Activated CD8-positive, alpha-beta memory T cell treated with anti-CD3 and anti-CD28 coated beads for 1 hour (primary cell): Measurements from ENCODE around the gene TUT4.
A peak's percentile ranks its signal among the peaks of the same experiment; 100 is the strongest.
"Not testable (repeated sequence)": the region's sequence is repeated elsewhere in the genome, so short reads cannot be mapped to it uniquely, and the experiment has no call there.

Experiments
- DNase-seq, 2 donors: peaks; one replicate each; pipeline ENCODE4 v3.0.0-alpha.2; 2020; ENCODE audit warnings: low read depth in 1 of 2; ENCODE audit errors: extremely low read depth in 1 of 2

TUT4 gene

DNA sequence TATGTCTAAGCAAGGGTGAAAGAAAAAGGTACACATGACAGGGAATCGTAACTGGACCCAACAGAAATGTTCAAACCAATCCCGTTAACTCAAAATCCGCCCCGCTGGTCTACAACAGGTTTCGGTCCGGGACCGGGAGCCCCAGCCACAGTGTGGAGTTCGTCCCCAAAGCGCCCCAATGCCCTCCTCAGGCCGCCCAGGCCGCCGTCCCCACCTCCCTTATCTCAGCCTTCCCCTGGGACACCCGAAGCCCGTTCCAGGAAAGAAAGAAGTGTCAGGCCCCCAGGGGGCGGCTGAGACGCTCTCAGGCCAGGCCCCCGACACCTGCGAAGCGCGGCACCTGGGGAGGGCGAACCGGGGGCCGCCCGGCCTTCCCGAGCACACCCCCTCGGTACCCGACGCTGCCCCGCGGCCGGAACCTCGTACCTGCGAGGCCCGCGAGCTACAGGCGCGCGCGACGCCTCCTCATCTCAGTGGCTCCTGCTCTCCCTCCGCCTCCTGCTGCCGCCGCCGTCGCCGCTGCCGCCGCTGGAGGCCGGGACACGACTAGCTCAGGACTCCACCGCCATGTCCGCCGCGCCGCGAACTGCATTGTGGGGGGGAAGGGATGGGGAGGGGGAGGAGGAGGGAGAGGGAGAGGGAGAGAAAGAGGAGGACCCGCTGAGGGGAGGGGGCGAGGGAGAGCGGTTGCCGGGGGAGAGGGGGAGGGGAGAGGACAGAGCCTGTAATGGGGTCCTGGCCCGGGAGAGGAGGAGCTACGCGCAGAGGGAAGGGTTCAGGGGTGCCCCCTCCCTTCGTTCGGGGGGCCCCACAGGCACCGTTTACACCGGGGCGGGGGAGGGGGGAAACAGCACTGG is at the start of gene TUT4:
TSS of gene TUT4 (minus strand) at position 588 of the 857 bp plus-strand sequence. CDS start 26,812 bp downstream, outside the sequence.
- peak; percentile 46 to 55 for DNase-seq

DNA sequence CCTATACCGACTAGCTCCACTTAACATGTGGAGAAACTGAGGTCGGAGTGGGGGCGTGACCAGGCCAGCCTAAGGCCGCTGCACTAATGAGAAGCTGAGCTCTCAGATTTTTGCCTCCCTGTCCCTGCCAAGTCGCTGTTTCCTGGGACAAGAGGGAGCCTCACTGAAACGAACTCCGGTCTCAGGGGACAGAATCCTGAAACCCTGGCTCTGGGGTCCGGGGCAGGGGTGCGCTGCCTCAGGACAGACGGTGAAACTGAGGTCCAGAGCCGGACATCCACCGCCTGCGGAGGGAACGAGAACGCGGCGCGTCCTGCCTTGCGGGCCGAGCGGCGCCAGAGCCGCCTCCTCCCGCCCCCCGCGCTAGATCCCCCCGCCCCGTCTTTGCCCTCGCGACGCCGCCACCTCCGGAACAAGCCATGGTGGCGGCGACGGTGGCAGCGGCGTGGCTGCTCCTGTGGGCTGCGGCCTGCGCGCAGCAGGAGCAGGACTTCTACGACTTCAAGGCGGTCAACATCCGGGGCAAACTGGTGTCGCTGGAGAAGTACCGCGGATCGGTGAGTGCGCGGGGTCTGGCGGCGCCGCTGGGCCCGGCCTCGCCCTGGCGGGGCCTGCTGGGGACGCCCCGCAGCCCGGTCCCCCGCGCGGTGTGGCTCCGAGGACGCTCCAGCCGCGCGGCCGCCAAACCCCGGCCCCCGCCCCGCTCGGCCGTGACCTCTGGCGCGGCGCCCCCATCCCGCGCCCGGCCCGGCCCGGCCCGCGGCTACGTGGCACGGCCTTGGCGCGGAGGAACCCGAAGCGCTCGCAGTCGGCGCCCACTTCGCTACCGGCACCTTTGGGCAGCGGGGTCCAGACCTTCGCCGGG is 49.3 kb upstream of the TUT4 start, which contains the start of gene GPX7:
TSS of gene GPX7 (plus strand) at position 381 of the 865 bp plus-strand sequence. CDS start at position 420, 39 bp downstream.
- peak; percentile 16 to 37 for DNase-seq

GRCh38 chr1:52601519-52601918 is 48.6 kb upstream of the TUT4 start:
- DNase-seq = no peak

DNA sequence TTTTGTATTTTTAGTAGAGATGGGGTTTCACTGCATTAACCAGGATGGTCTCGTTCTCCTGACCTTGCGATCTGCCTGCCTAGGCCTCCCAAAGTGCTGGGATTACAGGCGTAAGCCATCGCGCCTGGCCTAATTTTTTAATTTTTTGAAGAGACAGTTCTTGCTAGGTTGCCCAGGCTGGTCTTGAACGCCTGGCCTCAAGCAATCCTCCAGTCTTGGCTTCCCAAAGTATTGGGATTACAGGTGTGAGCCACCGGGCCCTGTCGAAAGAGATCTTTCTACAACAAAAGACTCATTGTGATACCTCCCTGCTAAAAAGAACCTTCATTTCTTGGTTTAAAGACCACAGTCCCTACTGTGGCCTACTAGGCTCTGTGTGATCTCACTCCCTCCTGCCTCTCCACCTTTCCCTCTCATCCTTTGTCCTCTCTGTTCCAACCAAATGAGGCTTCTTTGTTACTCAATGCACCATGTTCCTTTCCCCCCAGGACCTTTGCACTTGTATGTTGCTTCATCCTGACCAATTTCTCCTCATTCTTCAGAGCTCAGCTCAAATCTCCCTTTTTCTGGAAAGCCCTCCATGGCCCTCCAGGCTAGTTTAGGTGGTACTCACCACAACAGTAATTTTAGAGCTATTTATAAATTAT is 47.8 kb upstream of the TUT4 start:
- DNase-seq = no peak

GRCh38 chr1:52599236-52599635 is 46.3 kb upstream of the TUT4 start:
- no peak for DNase-seq

DNA sequence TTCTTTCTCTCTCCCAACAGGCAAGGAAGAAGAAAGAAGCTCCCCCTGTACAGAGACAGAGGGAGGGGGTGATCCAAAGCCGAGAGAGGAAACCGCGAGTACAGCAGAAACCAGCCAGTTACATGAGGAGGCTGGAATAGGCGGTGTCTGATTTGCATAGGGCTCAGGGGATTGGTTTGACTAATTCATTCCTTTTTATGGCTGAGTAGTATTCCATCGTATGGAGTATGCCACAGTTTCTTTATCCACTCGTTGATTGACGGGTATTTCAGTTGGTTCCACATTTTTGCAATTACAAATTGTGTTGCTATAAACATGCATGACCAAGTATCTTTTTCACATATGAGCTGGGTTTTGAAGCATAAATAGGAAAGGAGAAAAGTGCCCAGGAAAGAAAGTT is 45.8 kb upstream of the TUT4 start:
- no peak for DNase-seq

DNA sequence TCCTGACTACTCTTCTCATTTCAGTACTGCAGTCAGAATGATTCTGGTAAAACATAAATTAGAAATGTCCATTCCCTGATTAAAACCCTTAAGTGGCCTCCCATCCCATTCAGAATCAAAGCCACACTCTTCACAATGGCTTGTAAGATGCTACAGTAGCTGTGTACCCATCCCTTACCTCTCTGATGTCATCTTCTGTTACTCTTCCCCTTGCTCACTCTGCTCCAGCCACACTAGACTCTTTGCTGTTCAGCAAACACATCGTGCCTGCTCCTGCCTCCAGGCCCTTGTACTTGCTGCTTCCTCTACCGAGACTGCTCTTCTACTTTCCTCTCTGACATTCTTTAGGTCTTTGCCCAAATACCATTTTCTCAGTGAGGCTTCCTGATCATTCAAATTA is 45.0 kb upstream of the TUT4 start:
- no peak for DNase-seq

GRCh38 chr1:52595061-52595460 is 42.2 kb upstream of the TUT4 start:
- DNase-seq = no peak

DNA sequence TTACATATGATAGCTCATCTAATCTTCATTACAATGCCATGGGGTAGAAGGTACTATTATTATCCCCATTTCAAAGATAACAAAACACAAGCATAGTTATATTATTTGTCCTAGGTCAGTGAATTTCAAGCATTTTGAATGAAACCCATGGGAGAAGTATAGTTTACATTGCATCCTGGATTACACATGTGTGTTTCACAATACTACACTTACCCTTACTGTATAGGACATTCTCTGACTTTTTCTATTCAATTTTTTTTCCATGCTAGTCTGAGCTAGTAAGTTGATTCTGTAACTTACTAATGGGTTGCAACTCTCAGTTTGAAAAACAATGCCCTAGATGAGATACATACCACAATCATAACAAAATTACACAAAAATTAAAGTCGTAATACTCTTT is 40.6 kb upstream of the TUT4 start:
- no peak for DNase-seq

GRCh38 chr1:52592637-52593323 is 39.9 kb upstream of the TUT4 start:
- DNase-seq = no peak

GRCh38 chr1:52590266-52590665 is 37.4 kb upstream of the TUT4 start:
- no peak for DNase-seq

- no peak for DNase-seq
These were observed 35.6 kb upstream of the TUT4 start for GRCh38 chr1:52588535-52588934.

- DNase-seq = no peak
These were observed 35.1 kb upstream of the TUT4 start for GRCh38 chr1:52588027-52588426.

- no peak for DNase-seq
These were observed 32.6 kb upstream of the TUT4 start for GRCh38 chr1:52585474-52585873.

- no peak for DNase-seq
These were observed 29.3 kb upstream of the TUT4 start for GRCh38 chr1:52582116-52582696.

GRCh38 chr1:52580283-52580682 is 27.4 kb upstream of the TUT4 start:
- DNase-seq = no peak

GRCh38 chr1:52579415-52579814 is 26.5 kb upstream of the TUT4 start:
- DNase-seq = no peak

- DNase-seq = not testable (repeated sequence)
These were observed 25.2 kb upstream of the TUT4 start for GRCh38 chr1:52578066-52578465.

GRCh38 chr1:52576074-52576473 is 23.2 kb upstream of the TUT4 start:
- no peak for DNase-seq

GRCh38 chr1:52574594-52574993 is 21.7 kb upstream of the TUT4 start:
- DNase-seq = no peak
